Stomach (tissue), 9 donors: ENCODE measurements around the gene TMEM255B. TPM values are rescaled to one million over a fixed set of nuclear protein-coding genes. Genes with fewer than 3 reads are reported as not detected.

Experiments used
- DNase-seq, 2 donors: peaks; one replicate each; pipeline versions ENCODE4 v3.0.0 to v3.0.0-alpha.2; 2013 to 2019
- H3K27ac ChIP-seq, 5 donors: fragments of 200-600 bp in 4 of 5; sonication (generic) in 4 of 5; one replicate each; pipeline ENCODE4 v1.5.1; 2013 to 2019; ENCODE audit warnings: mild to moderate bottlenecking in 1 of 5, moderate library complexity in 1 of 5
- H3K27me3 ChIP-seq, 3 donors: fragments of 200-600 bp; sonication (generic); one replicate each; pipeline ENCODE4 v1.5.1; 2017 to 2019; ENCODE audit warnings: mixed run types in 1 of 3
- H3K36me3 ChIP-seq, 4 donors: fragments of 200-600 bp; sonication (generic); 1 replicate in 3 of 4; 2 replicates in 1 of 4; pipeline ENCODE4 v1.5.1; 2016 to 2019
- H3K4me1 ChIP-seq, 4 donors: fragments of 200-600 bp; sonication (generic); one replicate each; pipeline ENCODE4 v1.5.1; 2016 to 2019
- H3K4me3 ChIP-seq, 4 donors: fragments of 200-600 bp; sonication (generic) in 3 of 4; one replicate each; pipeline ENCODE4 v1.5.1; 2016 to 2019; ENCODE audit warnings: mild to moderate bottlenecking in 1 of 4
- H3K9me3 ChIP-seq, 4 donors: fragments of 200-600 bp; sonication (generic); one replicate each; pipeline ENCODE4 v1.5.1; 2016 to 2019
- EP300 ChIP-seq: sonication (generic); formaldehyde crosslinking; IDR thresholded peaks from one replicate; pipeline ENCODE4 v1.6.1; 2017; ENCODE audit warnings: antibody characterized with exemption
- POLR2A ChIP-seq, 4 donors: fragments of 450-650 bp; IDR thresholded peaks; one replicate each; pipeline ENCODE4 v1.6.1; 2016; ENCODE audit warnings: antibody characterized with exemption in 4 of 4, control low read depth in 2 of 4, mild to moderate bottlenecking in 1 of 4, moderate library complexity in 1 of 4
- POLR2AphosphoS5 ChIP-seq, 3 donors: sonication (generic); formaldehyde crosslinking; IDR thresholded peaks; one replicate each; pipeline ENCODE4 v1.6.1; 2016; ENCODE audit warnings: antibody characterized with exemption in 3 of 3
- WGBS, 5 donors: extraction: QIAGEN DNeasy Blood & Tissue Kit in 3 of 5; methylation state at CpG; one replicate each; pipeline versions ENCODE4 v1.1.5 to v1.1.7; 2013 to 2018; 5-methylcytosine and 5-hydroxymethylcytosine counted together
- intact Hi-C: fragments of 100-400 bp; cut with DNase I; formaldehyde crosslinking; loops from one replicate; pipeline ENCODE4 v1.15.1; 2023; ENCODE audit warnings: low total_unique reads
- polyA plus RNA-seq, 3 donors: library from polyadenylated mRNA; stranded (reverse); fragments of 200-250 nt; gene quantifications; one replicate each; pipeline ENCODE4 v1.2.3, GENCODE V29; 2013
- total RNA-seq, 5 donors: library from RNA; depleted of rRNA; stranded (reverse); fragments of >200 nt; gene quantifications; one replicate each; pipeline versions ENCODE4 v1.1.0 to v1.2.3, GENCODE V29; 2014 to 2016
- TF ChIP-seq, protein P1 (sequence below), 7 experiments: fragments of 450-650 bp in 4 of 7; fragments of 200-600 bp in 3 of 7; sonication (generic) in 3 of 7; IDR thresholded peaks; one replicate each; pipeline ENCODE4 v1.5.1; 2016 to 2019; ENCODE audit warnings: antibody characterized with exemption in 7 of 7, control low read depth in 2 of 7, mild to moderate bottlenecking in 1 of 7
- donor health status: healthy with polysubstance abuse.
- donor health status: Bipolar disorder and iron deficiency.
- donor health status: healthy.

The TMEM255B gene
- total and polyA plus RNA-seq, 8 donors: 1.3 to 7.9 (median 4.6) TPM; not detected in 1

DNA sequence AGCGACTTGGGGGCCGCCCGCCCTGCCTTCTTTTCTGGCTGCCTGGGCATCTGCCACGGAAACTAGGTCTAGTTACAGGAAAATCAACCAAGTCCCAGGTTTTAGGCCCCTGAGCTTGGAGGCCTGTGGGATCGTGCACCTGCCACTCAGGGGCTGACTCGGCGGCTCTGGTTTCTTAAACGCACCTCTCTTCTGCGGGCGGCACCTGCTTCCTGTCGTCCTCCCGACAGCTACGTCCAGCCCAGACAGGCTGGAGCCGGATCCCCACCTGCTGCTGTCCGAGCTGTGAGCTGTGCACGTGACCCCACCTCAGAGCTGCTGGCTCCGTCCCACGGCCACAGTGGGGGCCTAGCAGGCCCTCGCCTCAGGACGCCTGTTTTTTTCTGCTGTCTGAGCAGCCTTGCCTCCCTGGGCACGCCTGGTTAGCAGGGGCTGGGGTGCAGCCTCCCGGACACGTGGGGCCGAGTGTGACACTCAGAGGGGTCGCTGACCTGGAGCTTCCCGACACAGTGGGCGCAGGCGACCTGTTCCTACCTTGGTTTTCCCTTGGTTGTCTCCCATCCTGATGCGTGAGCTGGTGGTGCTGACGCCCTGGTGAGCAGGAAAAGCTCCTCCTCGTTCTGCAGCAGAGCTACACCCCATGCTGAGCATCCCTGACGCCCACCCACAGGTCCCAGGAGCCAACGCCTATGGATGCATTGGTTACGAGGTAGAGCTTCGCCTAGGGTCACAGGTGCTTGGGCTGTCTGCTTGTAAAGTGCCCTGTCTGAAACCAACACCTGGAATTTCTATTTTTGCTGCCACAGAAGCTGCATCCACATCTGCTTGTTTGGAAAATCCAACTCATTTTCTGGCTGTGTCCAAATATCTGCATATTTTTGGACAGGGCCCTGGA, 17.5 kb downstream of the TMEM255B start:
- H3K36me3 ChIP-seq: no peaks in the 10 kb centered on the region
- no peak overlapping the region for H3K27ac ChIP-seq
- H3K9me3 ChIP-seq: peaks cover 0 to 5% (median 4%) of the 10 kb centered on the region in 4 donors
- H3K4me1 ChIP-seq: no peaks in the 10 kb centered on the region
- intact Hi-C loops: no loop called here
- no peak overlapping the region for H3K4me3 ChIP-seq
- no peak for TF ChIP-seq EP300
- H3K27me3 ChIP-seq: peaks cover 0 to 43% (median 23%) of the 10 kb centered on the region in 3 donors
- DNase-seq: peak in 1 of 2 donors; percentile 20
- WGBS, 5 donors: 70 to 77% (median 72%) methylated on average over 27 to 35 of the region's 35 CpGs

GRCh38 chr13:113777311-113778260, 18.6 kb downstream of the TMEM255B start:
- no peaks in the 10 kb centered on the region for H3K4me1 ChIP-seq
- DNase-seq: peak in 1 of 2 donors; percentile 64
- peaks cover 0 to 43% (median 23%) of the 10 kb centered on the region in 3 donors for H3K27me3 ChIP-seq
- H3K27ac ChIP-seq: no peak overlapping the region
- no peaks in the 10 kb centered on the region for H3K36me3 ChIP-seq
- H3K9me3 ChIP-seq: no peaks in the 10 kb centered on the region
- no peak for TF ChIP-seq EP300
- TF ChIP-seq, protein P1, sequence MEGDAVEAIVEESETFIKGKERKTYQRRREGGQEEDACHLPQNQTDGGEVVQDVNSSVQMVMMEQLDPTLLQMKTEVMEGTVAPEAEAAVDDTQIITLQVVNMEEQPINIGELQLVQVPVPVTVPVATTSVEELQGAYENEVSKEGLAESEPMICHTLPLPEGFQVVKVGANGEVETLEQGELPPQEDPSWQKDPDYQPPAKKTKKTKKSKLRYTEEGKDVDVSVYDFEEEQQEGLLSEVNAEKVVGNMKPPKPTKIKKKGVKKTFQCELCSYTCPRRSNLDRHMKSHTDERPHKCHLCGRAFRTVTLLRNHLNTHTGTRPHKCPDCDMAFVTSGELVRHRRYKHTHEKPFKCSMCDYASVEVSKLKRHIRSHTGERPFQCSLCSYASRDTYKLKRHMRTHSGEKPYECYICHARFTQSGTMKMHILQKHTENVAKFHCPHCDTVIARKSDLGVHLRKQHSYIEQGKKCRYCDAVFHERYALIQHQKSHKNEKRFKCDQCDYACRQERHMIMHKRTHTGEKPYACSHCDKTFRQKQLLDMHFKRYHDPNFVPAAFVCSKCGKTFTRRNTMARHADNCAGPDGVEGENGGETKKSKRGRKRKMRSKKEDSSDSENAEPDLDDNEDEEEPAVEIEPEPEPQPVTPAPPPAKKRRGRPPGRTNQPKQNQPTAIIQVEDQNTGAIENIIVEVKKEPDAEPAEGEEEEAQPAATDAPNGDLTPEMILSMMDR (IDR thresholded peaks at IDR 0.05): no peak
- no peak for TF ChIP-seq POLR2AphosphoS5 (IDR thresholded peaks at IDR 0.05)
- no peak for TF ChIP-seq POLR2A (IDR thresholded peaks at IDR 0.05)
- H3K4me3 ChIP-seq: no peak overlapping the region
- 31 to 46% (median 37%) methylated on average over 20 to 29 of the region's 29 CpGs for WGBS, 5 donors
- intact Hi-C loops: no loop called here

DNA sequence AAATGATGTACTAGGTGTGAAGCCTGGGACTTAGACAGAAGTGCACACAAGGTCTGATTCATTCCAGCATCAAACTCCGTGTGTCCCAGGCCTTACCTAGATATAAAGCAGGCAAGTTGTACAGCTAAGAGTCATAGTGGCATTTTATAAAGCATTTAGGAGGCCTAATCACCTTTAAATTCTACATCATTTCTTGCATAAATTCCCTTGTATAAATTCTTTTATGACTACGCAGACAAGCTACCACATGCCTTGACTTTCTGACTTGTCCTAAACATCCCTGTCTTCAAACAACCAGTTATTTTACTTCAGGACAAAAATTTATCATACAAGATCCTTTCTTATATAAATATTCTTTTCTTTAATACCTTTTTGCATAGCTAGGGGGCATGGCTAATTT, 22.5 kb downstream of the TMEM255B start:
- H3K27ac ChIP-seq: no peak overlapping the region
- H3K4me1 ChIP-seq: no peaks in the 10 kb centered on the region
- H3K4me3 ChIP-seq: no peak overlapping the region
- no peaks in the 10 kb centered on the region for H3K36me3 ChIP-seq
- peaks cover 0 to 27% (median 15%) of the 10 kb centered on the region in 3 donors for H3K27me3 ChIP-seq
- no peak for DNase-seq
- TF ChIP-seq POLR2AphosphoS5 (IDR thresholded peaks at IDR 0.05) (no peak), EP300 (no peak), POLR2A (IDR thresholded peaks at IDR 0.05) (no peak)
- TF ChIP-seq, protein P1 (IDR thresholded peaks at IDR 0.05): no peak
- H3K9me3 ChIP-seq: no peaks in the 10 kb centered on the region
- intact Hi-C loops: no loop called here
- 76 to 89% (median 79%) methylated on average over 2 of the region's 2 CpGs for WGBS, 5 donors

GRCh38 chr13:113782472-113782871, 23.4 kb downstream of the TMEM255B start:
- intact Hi-C loops: no loop called here
- H3K9me3 ChIP-seq: no peaks in the 10 kb centered on the region

More at GRCh38 chr13:113782472-113782871, 23.4 kb downstream of the TMEM255B start:
- peaks cover 0 to 18% (median 7%) of the 10 kb centered on the region in 3 donors for H3K27me3 ChIP-seq
- peak in 1 of 2 donors; percentile 11 for DNase-seq
- TF ChIP-seq EP300 (no peak), POLR2A (IDR thresholded peaks at IDR 0.05) (no peak), POLR2AphosphoS5 (IDR thresholded peaks at IDR 0.05) (no peak)
- TF ChIP-seq, protein P1 (IDR thresholded peaks at IDR 0.05): no peak
- no peak overlapping the region for H3K27ac ChIP-seq
- H3K4me3 ChIP-seq: no peak overlapping the region
- H3K4me1 ChIP-seq: no peaks in the 10 kb centered on the region
- H3K36me3 ChIP-seq: no peaks in the 10 kb centered on the region
- 74 to 83% (median 81%) methylated on average over 13 to 14 of the region's 14 CpGs for WGBS, 5 donors
